K562 (cell line): ENCODE data around the gene PITRM1. TPM values are rescaled to one million over a fixed set of nuclear protein-coding genes. Genes with fewer than 3 reads are reported as not detected.

Experiments
- ARID1B ChIP-seq: fragments of 450-650 bp; IDR thresholded peaks from 2 replicates; pipeline ENCODE4 v1.6.1; 2016; ENCODE audit warnings: antibody characterized with exemption, mild to moderate bottlenecking, inconsistent platforms
- EP300 ChIP-seq: IDR thresholded peaks from 2 replicates; pipeline ENCODE4 v1.6.1; 2012; ENCODE audit warnings: low read length, improper control_type of control experiment
- FOXA1 ChIP-seq: fragments of 450-650 bp; IDR thresholded peaks from 2 replicates; pipeline ENCODE4 v1.6.1; 2016; ENCODE audit warnings: mild to moderate bottlenecking, borderline replicate concordance
- HLTF ChIP-seq: fragments of 450-650 bp; IDR thresholded peaks from 2 replicates; pipeline ENCODE4 v1.6.1; 2016
- JUND ChIP-seq, 2 experiments: IDR thresholded peaks; 2 replicates in 1 of 2; 3 replicates in 1 of 2; pipeline ENCODE4 v1.6.1; 2011; ENCODE audit warnings: borderline replicate concordance in 2 of 2, low read depth in 2 of 2, low read length in 2 of 2, improper control_type of control experiment in 1 of 2, missing biosample characterization in 1 of 2, missing genetic modification characterization in 1 of 2, missing genetic modification reagents in 1 of 2
- KLF13 ChIP-seq: fragments of 450-650 bp; IDR thresholded peaks from 2 replicates; pipeline ENCODE4 v1.6.1; 2016; ENCODE audit warnings: missing genetic modification characterization, low read depth, mild to moderate bottlenecking, missing compliant biosample characterization, moderate library complexity, borderline replicate concordance
- MYNN ChIP-seq, 2 experiments: sonication (generic); formaldehyde crosslinking in 1 of 2; IDR thresholded peaks; 2 replicates each; pipeline versions ENCODE4 v1.5.0 to v1.6.1; 2016 to 2020; ENCODE audit warnings: antibody characterized with exemption in 1 of 2, missing genetic modification reagents in 1 of 2
- NELFE ChIP-seq: IDR thresholded peaks from 2 replicates; pipeline ENCODE4 v1.6.1; 2011; ENCODE audit warnings: mild to moderate bottlenecking; ENCODE audit not compliant: insufficient read depth, insufficient read length
- NEUROD1 ChIP-seq: fragments of 150-350 bp; IDR thresholded peaks from 2 replicates; pipeline ENCODE4 v1.6.1; 2014; ENCODE audit warnings: borderline replicate concordance, low read length, low read depth; ENCODE audit not compliant: partially characterized antibody
- NONO ChIP-seq, 2 experiments: fragments of 200-400 bp in 1 of 2; fragments of 450-650 bp in 1 of 2; formaldehyde crosslinking in 1 of 2; IDR thresholded peaks; 2 replicates each; pipeline ENCODE4 v1.6.1; 2017; ENCODE audit warnings: low read depth in 2 of 2, mild to moderate bottlenecking in 2 of 2, moderate library complexity in 2 of 2, low read length in 1 of 2
- PHF20 ChIP-seq: fragments of 450-650 bp; IDR thresholded peaks from 2 replicates; pipeline ENCODE4 v1.6.1; 2018; ENCODE audit not compliant: partially characterized antibody
- POLR2B ChIP-seq: fragments of 450-650 bp; IDR thresholded peaks from 2 replicates; pipeline ENCODE4 v1.6.1; 2018; ENCODE audit warnings: low read depth; ENCODE audit not compliant: partially characterized antibody
- POLR2G ChIP-seq: fragments of 200-400 bp; formaldehyde crosslinking; IDR thresholded peaks from 2 replicates; pipeline ENCODE4 v1.6.1; 2017; ENCODE audit warnings: low read depth, mild to moderate bottlenecking, antibody characterized with exemption, low read length, moderate library complexity
- POU5F1 ChIP-seq: fragments of 150-350 bp; IDR thresholded peaks from 2 replicates; pipeline ENCODE4 v1.6.1; 2014; ENCODE audit warnings: borderline replicate concordance, low read length, low read depth, mild to moderate bottlenecking; ENCODE audit not compliant: partially characterized antibody
- SMAD3 ChIP-seq: fragments of 450-650 bp; formaldehyde crosslinking; conservative IDR thresholded peaks from 2 replicates; pipeline ENCODE4 v1.4.0; 2020; ENCODE audit warnings: mild to moderate bottlenecking
- SMARCA4 ChIP-seq: fragments of 450-650 bp; IDR thresholded peaks from 2 replicates; pipeline ENCODE4 v1.6.1; 2016
- TRIM24 ChIP-seq, 2 experiments: fragments of 450-650 bp; IDR thresholded peaks; 2 replicates each; pipeline ENCODE4 v1.6.1; 2016
- ZFP1 ChIP-seq: fragments of 450-650 bp; formaldehyde crosslinking; IDR thresholded peaks from 2 replicates; pipeline ENCODE4 v1.4.0; 2020; ENCODE audit warnings: mild to moderate bottlenecking, mixed read lengths
- ZKSCAN1 ChIP-seq: fragments of 150-350 bp; IDR thresholded peaks from 2 replicates; pipeline ENCODE4 v1.6.1; 2016; ENCODE audit warnings: low read depth, low read length
- ZNF174 ChIP-seq: fragments of 250-450 bp; sonication (Bioruptor Pico); IDR thresholded peaks from 2 replicates; pipeline ENCODE4 v1.4.0; 2020; ENCODE audit warnings: mild to moderate bottlenecking
- ZNF408 ChIP-seq: fragments of 250-450 bp; sonication (Bioruptor Pico); IDR thresholded peaks from 2 replicates; pipeline ENCODE4 v1.4.0; 2020; ENCODE audit warnings: low read depth, mild to moderate bottlenecking, moderate library complexity
- ZNF583 ChIP-seq: fragments of 250-450 bp; sonication (Bioruptor Pico); IDR thresholded peaks from 2 replicates; pipeline ENCODE4 v1.4.0; 2020
- ZNF695 ChIP-seq: fragments of 450-650 bp; formaldehyde crosslinking; IDR thresholded peaks from 2 replicates; pipeline ENCODE4 v1.4.0; 2020; ENCODE audit warnings: mild to moderate bottlenecking, moderate library complexity
- ZNF717 ChIP-seq: fragments of 250-450 bp; sonication (Bioruptor Pico); IDR thresholded peaks from 2 replicates; pipeline ENCODE4 v1.5.0; 2021
- ZNF766 ChIP-seq: fragments of 200-800 bp; sonication (Bioruptor generic); conservative IDR thresholded peaks from 2 replicates; pipeline ENCODE4 v1.6.1; 2016; ENCODE audit warnings: missing genetic modification characterization, missing compliant biosample characterization
- polyA plus RNA-seq, 8 experiments: library from polyadenylated mRNA; depleted of rRNA in 4 of 8; stranded (reverse) in 5 of 8; unstranded in 3 of 8; fragments of >200 nt; fragmentation: Nextera tagmentation in 2 of 8; fragmentation: Illumina TruSeq in 1 of 8; extraction: Ambion mirVana in 2 of 8; extraction: Trizol in 1 of 8; gene quantifications; 2 replicates each; pipeline versions ENCODE4 v1.2.1 to v1.2.3, GENCODE V29; 2011 to 2014; ENCODE audit warnings: inconsistent platforms in 1 of 8, missing spikeins in 1 of 8
- total RNA-seq, 7 experiments: library from RNA; depleted of rRNA in 6 of 7; stranded (reverse); fragments of >200 nt in 6 of 7; fragmentation: Illumina TruSeq in 2 of 7; extraction: Trizol in 2 of 7; gene quantifications; 2 replicates each; pipeline versions ENCODE4 v1.2.1 to v1.2.3, GENCODE V29; 2011 to 2021; ENCODE audit warnings: low replicate concordance in 1 of 7
- TF ChIP-seq, protein P1 (sequence below): sonication (generic); formaldehyde crosslinking; IDR thresholded peaks from 2 replicates; pipeline ENCODE4 v1.9.0; 2022; ENCODE audit warnings: mild to moderate bottlenecking, missing genetic modification reagents
- TF ChIP-seq, protein P2 (sequence below): sonication (generic); formaldehyde crosslinking; IDR thresholded peaks from 2 replicates; pipeline ENCODE4 v1.8.0; 2022; ENCODE audit warnings: missing genetic modification reagents, mild to moderate bottlenecking, moderate library complexity, borderline replicate concordance
- TF ChIP-seq, protein P3 (sequence below): fragments of 450-650 bp; IDR thresholded peaks from 2 replicates; pipeline ENCODE4 v1.6.1; 2016
- TF ChIP-seq, protein P4 (sequence below): fragments of 250-450 bp; sonication (Bioruptor Pico); IDR thresholded peaks from 2 replicates; pipeline ENCODE4 v1.8.0; 2021; ENCODE audit warnings: moderate library complexity, mild to moderate bottlenecking, inconsistent platforms

The PITRM1 gene
- total and polyA plus RNA-seq, 9 of the 15 experiments (the other 6 are each of a cell fraction or from before 2014, with no cell fraction given), result 21.1 to 70.4 (median 39.7) TPM

DNA sequence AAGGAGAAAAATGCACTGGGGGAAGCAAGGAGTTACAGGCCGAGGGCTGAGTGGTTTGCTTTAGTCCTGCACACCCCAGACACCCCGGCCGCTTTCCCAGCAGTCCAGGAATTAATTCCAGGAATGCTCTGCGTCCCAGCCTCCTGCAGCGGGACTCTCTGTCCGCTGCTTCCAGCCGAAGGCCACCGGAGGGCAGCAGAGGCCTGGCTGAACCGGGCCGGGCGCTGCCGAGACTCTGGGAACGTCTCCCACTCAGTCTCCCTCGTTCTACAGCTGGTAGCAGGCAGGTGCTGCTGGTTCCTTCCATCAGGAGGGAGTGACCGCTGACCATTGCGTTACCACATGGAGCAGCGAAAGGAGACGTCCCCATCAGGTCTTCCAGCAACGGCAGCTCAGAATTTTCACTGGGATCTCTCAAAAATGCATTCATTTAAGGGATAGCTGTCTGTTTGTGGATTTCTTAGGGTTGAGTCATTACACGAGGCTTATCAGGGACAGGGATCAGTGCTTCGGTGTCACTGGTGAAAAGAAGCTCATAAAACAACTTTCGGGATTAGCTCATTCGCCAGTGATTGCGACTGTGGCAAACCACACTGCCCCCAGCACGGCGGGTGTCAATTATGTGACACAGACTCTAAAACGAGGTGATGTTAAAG lies 24.9 kb upstream of the PITRM1 start (continued):
- TF ChIP-seq, protein P1, sequence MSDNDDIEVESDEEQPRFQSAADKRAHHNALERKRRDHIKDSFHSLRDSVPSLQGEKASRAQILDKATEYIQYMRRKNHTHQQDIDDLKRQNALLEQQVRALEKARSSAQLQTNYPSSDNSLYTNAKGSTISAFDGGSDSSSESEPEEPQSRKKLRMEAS (CRISPR knock-in tag), result no peak
- no peak for TF ChIP-seq ZKSCAN1
- no peak for TF ChIP-seq ZNF717
- TF ChIP-seq ZFP1 (CRISPR knock-in tag), result no peak
- TF ChIP-seq ZNF583 (CRISPR knock-in tag), result no peak
- peak in 1 of 2 experiments; percentile 42; a peak in 1 of 4 replicates for TF ChIP-seq TRIM24 (IDR thresholded peaks at IDR 0.05)
- TF ChIP-seq SMAD3 (CRISPR knock-in tag), result no peak
- TF ChIP-seq FOXA1, result no peak
- TF ChIP-seq ZNF408 (CRISPR knock-in tag), result no peak
- peak; percentile 53; the same call in 1 of the 2 replicates for TF ChIP-seq ARID1B
- TF ChIP-seq POLR2G, result no peak
- no peak for TF ChIP-seq ZNF695 (CRISPR knock-in tag)
- peak; percentile 49; the same call in 1 of the 2 replicates for TF ChIP-seq KLF13 (tag)
- TF ChIP-seq NELFE, result no peak
- no peak for TF ChIP-seq POU5F1
- no peak for TF ChIP-seq HLTF
- no peak for TF ChIP-seq NEUROD1
- TF ChIP-seq, protein P2, sequence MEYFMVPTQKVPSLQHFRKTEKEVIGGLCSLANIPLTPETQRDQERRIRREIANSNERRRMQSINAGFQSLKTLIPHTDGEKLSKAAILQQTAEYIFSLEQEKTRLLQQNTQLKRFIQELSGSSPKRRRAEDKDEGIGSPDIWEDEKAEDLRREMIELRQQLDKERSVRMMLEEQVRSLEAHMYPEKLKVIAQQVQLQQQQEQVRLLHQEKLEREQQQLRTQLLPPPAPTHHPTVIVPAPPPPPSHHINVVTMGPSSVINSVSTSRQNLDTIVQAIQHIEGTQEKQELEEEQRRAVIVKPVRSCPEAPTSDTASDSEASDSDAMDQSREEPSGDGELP (CRISPR knock-in tag), result peak; percentile 83
- TF ChIP-seq MYNN (IDR thresholded peaks at IDR 0.05), result no peak
- no peak for TF ChIP-seq MYNN (CRISPR knock-in tag; IDR thresholded peaks at IDR 0.05)
- TF ChIP-seq EP300, result peak; percentile 54; the same call in 1 of the 2 replicates
- no peak for TF ChIP-seq ZNF766 (CRISPR knock-in tag)
- TF ChIP-seq, protein P3, sequence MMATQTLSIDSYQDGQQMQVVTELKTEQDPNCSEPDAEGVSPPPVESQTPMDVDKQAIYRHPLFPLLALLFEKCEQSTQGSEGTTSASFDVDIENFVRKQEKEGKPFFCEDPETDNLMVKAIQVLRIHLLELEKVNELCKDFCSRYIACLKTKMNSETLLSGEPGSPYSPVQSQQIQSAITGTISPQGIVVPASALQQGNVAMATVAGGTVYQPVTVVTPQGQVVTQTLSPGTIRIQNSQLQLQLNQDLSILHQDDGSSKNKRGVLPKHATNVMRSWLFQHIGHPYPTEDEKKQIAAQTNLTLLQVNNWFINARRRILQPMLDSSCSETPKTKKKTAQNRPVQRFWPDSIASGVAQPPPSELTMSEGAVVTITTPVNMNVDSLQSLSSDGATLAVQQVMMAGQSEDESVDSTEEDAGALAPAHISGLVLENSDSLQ, result peak; percentile 68; the same call in 1 of the 2 replicates
- TF ChIP-seq ZNF174 (CRISPR knock-in tag), result no peak
- TF ChIP-seq NONO (IDR thresholded peaks at IDR 0.05; ENCODE audit: low read depth in 2 of 2, low read length in 1 of 2), result no peak
- TF ChIP-seq SMARCA4, result peak; percentile 29; the same call in 1 of the 2 replicates
- TF ChIP-seq JUND (IDR thresholded peaks at IDR 0.05; ENCODE audit: borderline replicate concordance, low read depth, low read length), result peak; percentile 53; the same call in 1 of the 2 replicates
- peak; percentile 52; the same call in 2 of the 3 replicates for TF ChIP-seq JUND (tag; IDR thresholded peaks at IDR 0.05; ENCODE audit: borderline replicate concordance, low read depth, low read length)
- no peak for TF ChIP-seq PHF20
- TF ChIP-seq POLR2B, result no peak
- TF ChIP-seq, protein P4, sequence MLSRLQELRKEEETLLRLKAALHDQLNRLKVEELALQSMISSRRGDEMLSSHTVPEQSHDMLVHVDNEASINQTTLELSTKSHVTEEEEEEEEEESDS, result no peak
